T-helper 2 cell treated with Interferon-gamma antibody and Interleukin-4, amounts not matched to agents 100 ng/mL and 5 ng/mL, for 36 hours (primary cell): Measurements from ENCODE around the gene LYZL2. TPM values are rescaled to one million over a fixed set of nuclear protein-coding genes. Genes with fewer than 3 reads are reported as not detected.
"Not testable (repeated sequence)": the region's sequence is repeated elsewhere in the genome, so short reads cannot be mapped to it uniquely, and the experiment has no call there.

ENCODE experiments used
- intact Hi-C: fragments of 100-400 bp; cut with micrococcal nuclease; formaldehyde crosslinking; loops from one replicate; pipeline ENCODE4 v1.15.1; 2023
- total RNA-seq: library from RNA; stranded (reverse); gene quantifications from 2 replicates; pipeline ENCODE4 v1.2.3, GENCODE V29; 2022

The LYZL2 gene
- total RNA-seq = not detected in 2 replicates

DNA sequence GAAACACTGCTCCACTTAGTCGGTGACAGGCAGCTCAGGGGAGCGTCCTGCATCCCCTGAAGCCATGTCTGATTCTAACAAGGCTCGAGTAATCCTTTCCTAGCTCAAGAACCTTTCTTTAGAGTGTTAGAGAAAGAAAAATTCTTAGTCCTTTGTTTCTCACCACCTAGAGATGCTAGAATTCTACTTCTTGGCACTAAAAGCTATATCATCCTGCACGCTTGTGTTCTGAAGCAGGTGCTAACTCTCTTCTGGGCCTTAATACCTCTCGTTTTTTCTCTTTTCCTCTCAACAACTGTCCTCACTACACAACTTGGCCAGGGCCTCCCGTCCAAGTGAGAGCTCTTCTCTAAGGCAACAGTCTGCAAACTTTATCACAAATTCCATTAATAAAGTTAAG, at the start of gene LYZL2:
LYZL2 (minus strand) TSS at position 101 of the 400 bp plus-strand sequence. CDS start 2,838 bp downstream, outside the sequence.
- intact Hi-C loops = no loop called here

DNA sequence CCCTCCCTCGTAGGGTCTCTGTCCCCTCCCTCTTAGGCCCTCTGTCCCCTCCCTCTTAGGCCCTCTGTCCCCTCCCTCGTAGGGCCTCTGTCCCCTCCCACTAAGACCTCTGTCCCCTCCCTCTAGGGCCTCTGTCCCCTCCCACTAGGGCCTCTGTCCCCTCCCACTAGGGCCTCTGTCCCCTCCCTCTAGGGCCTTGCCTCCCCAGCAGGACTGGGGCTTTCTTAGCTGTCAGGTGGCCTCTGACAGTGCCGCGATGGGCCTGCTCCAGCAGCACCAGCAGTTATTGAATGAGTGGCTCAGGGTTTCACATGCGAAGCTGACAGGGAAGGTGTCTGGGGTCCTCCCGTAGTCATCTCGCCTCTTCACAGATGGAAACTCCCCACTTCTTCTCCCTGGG, 48.1 kb upstream of the LYZL2 start:
- intact Hi-C loops = not testable (repeated sequence)

DNA sequence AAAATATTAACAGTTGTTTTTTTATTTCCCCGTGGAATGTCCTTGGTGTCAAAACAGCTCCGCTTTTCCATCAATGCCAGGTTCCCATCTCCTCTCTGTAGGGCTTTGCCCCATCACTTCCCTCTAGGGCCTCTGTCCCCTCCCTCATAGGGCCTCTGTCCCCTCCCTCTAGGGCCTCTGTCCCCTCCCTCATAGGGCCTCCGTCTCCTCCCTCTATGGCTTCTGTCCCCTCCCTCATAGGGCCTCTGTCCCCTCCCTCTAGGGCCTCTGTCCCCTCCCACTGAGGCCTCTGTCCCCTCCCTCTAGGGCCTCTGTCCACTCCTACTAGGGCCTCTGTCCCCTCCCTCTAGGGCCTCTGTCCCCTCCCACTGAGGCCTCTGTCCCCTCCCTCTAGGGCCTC, 47.6 kb upstream of the LYZL2 start:
- intact Hi-C loops = not testable (repeated sequence)

DNA sequence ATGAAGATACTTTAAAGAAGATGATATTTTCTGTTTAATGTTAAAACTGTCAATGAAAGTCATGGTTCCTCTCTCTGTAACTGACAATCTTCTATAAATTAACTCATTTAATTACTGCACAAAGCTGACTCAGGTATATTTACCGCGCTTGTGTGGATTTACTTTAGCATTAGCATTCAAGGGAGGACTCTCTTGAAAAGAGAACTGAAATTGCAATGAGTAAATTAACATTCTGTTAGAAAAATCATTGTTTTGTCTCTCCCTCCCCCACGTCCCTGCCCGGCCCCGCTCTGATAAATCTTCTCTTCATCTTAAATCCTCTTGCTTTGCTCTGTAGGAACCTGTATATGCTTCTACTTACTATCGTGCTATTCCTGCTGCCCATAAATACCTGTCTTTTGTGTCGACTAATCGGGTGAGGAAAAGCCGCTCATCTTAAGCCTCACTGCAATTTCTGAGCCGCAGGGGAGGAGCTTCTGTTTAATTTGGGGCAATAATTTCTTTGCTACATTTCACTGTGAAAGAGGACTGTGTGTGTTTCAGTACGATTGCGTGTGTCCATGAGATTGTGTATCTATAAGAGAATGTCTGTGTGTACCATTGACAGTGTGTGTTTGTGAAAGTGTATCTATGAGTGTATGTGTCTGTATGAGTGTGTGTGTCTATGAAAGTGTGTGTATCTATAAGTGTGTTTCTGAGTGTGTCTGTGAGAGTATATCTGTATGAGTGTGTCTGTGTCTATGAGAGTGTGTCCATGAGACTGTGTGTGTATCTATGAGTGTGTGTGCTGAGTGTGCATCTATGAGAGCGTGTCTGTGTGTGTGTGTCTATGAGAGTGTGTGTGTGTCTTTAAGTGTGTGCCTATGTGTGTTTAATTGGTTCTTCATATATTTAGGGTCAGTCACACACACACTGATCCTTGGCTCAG, 46.5 kb upstream of the LYZL2 start:
- intact Hi-C loops = no loop called here

DNA sequence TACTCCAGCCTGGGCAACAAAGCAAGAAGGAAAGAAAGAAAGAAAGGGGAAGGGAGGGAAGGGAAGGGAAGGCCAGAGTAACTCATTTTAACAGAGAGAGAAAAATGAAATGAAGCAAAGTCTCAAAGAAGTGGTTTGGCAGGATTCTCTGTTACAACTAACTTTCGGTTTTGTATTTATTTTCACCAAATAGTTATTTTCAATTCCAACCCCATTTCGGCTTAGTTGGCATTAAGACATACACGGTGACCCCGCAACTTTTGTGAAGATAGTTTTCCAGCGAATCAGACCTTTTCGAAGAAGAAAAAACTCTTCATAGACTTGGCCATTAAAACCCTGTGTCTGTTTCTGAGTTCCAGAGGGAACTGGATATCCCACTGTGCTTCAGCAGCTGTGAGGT, 45.2 kb upstream of the LYZL2 start:
- intact Hi-C loops = loop anchor here (5.0 kb wide), 1 partner anchor 43 kb away; no protein-coding TSS in a partner anchor

DNA sequence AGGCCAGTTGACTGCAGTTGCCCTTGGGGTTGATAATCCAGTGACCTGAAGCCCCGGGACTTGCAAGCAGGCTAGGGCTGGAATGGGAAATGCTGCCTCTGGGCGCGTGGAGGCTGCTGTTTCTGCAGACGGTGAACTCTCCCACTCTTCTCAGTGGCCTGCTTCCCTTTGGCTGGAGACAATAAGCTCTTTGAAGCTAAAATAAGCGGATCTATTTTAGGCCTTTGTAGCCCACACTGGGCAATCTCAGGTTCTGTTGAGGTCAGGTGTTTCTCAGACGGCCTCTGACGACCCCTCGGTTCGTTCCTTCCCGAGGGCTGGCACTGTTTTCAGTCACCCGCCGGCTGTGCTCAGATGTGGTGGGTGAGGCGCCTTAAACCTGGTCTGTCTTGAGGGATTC, 43.7 kb upstream of the LYZL2 start:
- intact Hi-C loops = loop anchor here (5.0 kb wide), 1 partner anchor 44 kb away; no protein-coding TSS in a partner anchor

DNA sequence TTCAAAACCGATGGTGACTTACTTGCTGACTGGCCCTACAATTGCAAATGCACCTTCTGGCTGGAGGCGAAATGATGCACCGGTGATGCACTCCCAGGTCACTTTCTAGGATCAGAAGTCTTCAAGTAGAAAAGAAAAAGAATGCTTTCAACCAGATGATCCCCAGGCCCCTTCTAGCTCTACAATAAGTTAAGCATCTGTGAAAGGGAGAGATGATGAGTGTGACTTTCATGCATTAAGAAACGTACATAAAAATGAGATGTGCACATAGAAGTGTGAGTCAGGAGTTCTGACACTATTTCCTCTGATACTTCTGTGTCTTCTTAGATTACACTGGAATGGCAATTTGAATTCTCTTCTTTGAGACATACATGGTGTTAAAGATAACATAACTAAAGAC, 42.8 kb upstream of the LYZL2 start:
- intact Hi-C loops = loop anchor here (5.0 kb wide), 1 partner anchor 45 kb away; no protein-coding TSS in a partner anchor

DNA sequence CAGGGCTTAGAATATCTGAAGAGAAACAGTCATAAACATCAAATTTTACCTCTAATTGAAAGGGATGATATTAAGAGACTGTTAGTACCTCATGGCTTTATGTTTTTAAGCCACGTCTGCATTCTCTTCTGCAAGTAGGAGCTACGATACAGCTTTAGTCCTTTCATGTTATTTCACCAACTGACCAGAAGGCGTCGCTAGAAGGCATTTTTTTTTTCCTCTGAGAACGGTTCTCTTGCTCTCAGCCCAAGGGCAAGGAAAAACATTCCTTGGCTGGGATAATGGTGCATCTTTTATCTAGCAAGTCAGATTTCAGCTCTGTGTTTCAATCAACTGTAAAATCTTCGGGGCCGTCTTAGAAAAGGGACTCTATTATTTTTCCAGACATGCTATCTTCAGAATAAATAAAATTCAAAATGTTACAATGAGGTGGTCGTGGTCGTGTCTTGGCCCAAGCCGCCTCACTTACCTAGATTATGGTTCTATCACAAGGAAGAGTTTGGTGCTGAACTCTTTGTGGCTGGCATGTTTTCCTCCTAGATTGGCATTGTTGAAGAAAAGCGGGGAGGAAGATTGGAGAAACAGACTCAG, 41.6 kb upstream of the LYZL2 start:
- intact Hi-C loops = loop anchor here (5.0 kb wide), 1 partner anchor 46 kb away; no protein-coding TSS in a partner anchor

DNA sequence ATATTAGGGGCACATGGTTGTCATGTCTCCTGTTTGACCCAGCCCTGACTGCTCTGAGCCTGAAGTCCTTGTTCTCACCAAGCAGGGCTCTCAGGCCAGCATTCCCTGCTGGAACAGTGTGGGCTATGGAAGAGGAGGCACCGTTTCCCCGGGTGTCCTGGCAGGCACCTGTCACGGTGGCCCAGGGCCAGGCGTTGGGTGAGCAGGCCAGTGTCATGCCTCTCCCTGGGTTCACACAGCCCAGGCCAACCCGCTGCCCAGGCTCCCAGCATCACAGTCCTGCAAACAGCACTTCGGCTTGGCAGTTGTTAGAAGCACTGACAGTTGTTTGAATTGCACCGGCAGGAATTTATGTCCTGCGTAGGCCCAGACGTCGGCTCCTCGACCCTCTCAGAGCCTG, 38.4 kb upstream of the LYZL2 start:
- intact Hi-C loops = not testable (repeated sequence)

DNA sequence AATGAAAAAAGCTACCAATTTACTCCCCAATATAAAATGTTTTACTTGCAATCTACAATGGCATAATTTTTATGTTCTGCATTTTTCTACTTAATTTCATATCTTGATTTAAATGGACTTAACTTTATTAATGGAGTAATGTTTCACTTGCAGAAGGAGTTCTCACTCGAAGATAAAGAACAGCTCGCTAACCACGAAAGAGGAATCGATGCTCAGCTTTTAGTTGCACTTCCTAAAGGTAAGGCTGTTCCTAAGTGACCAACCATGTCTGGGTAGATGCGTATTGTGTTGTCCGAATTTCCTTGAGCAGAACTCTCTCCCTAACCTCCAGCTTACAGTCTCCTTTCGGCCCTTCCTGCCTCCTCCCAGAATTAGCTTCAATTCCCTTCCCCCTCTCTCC, 33.9 kb upstream of the LYZL2 start:
- intact Hi-C loops = not testable (repeated sequence)

DNA sequence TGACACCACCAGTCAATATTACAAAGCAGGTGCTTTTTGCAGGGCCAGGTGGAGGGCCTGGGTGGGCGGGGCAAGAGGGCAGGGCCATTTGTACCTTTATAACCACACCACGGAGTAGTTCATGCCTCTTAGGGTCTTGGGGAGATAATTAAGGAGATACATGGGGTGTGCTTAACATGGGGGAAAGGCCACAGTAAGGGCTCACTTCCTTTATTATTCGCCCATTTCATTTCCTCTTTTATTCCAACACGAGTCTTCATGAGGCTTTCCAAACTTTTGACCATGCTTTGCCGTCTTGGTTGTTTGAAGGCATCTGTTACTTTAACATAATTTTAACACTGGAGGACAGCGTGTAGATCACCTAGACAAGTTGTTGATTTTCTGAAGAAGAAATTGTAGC, 33.3 kb upstream of the LYZL2 start:
- intact Hi-C loops = no loop called here

DNA sequence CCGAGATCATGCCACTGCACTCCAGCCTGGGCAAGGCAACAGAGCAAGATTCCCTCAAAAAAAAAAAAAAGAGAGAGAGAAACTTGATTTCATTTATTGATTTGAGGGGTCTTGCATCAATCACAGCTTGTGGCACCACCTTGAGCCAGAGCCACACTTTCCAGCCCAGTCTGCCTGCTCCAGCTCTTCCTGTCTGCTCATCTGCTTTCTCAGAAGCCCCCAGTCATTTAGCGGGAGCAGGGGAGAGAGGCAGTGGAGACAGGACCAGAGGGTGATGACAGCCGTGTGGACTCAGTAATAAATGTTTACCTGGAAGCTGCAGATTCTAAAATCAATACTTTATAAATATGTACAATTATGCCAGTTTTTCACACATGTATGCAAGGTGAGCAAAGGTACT, 30.8 kb upstream of the LYZL2 start:
- intact Hi-C loops = not testable (repeated sequence)

DNA sequence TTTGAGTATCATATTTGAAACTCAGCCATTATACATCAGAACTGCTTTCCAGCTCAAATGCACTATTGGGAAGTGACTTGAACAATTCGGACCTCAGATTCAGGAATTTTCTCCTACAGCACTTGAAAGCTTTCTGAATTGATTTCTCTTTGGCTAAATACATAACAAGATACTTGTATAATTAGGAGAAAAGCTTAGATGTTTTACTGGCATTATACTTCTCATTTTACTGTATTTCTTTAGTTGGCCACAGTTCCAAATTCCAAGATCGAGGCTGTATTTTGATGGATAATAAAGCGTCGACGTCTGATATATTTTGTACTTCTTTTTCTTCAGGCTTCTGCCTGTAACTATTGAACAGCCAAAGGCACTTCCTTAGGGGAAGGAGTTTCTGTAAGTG, 26.7 kb upstream of the LYZL2 start:
- intact Hi-C loops = no loop called here

DNA sequence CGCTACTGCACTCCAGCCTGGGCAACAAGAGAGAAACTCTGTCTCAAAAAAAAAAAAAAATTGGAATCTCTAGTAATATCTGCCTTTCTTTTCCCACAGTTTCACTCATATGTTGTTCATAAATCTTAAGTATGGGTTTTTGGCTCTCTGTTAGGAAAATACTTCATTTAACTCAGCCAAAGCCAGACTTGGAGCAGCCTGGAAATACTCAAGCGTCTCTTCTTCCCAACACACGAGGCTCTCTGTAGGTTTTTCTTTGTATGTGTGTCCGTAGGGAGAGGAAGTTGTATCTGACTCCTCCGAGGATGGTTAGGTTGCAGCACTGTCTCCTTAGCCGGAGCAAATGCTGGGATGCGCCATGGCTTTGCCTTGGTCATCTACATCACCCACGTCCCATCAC, 25.4 kb upstream of the LYZL2 start:
- intact Hi-C loops = not testable (repeated sequence)

DNA sequence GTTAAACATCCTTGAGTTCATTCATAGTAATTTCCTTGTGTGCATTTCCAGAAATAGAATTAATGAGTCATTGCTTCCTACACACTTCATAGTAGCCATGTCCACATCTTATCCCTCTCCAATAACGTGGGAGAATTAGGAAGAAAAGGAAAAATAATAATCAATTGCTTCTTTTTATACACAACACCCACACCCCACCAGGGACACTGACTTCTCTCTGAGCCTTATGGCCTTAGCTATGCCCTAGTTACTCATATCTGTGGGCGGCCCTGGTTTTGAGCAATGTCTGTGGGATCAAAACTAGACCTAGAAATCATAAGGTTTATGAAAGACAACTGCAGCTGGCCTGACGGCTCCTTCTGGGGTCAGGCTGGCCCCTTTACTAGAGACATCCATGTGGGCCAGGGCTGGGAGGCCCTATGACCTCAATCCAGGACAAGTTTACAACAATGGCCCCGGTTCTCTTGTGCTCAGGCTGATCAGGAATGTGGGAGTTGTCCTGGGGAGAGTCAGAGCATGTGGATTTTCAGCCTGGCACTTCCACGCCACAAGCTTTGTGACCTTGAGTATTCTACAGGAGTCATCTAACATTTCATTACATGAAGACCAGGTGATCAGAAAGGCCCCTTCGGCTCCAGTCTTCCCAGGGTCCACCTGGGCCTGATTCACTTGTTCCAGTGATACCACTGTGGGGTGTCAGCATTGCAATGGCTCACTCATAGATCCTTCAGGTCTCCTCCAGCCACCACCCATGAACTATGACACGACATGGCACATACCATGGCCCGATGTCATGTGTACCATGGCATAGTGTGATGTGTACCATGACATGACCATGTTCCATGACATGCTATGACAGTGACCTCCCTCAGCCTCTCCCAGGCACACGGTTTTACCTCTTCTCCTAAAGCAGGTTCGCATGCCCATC, 22.2 kb upstream of the LYZL2 start:
- intact Hi-C loops = not testable (repeated sequence)

DNA sequence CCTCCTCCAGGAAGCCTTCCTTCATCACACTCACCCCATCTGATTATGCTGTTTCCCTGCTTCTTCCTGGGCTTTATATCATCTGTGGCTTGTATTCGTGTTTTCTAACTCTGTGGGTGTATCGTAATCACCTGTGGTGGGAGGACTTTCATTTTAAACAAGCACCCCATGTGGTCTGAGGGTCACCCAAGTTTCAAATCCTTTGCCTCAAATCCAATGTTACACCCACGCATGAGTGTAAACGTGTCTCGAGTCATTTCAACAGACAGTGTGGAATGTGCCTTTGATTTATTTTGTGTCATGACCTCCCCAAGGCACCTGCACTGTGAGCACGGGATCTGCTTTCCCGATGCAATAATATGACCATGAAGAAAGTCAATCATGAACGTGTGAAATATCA, 17.5 kb upstream of the LYZL2 start:
- intact Hi-C loops = no loop called here

DNA sequence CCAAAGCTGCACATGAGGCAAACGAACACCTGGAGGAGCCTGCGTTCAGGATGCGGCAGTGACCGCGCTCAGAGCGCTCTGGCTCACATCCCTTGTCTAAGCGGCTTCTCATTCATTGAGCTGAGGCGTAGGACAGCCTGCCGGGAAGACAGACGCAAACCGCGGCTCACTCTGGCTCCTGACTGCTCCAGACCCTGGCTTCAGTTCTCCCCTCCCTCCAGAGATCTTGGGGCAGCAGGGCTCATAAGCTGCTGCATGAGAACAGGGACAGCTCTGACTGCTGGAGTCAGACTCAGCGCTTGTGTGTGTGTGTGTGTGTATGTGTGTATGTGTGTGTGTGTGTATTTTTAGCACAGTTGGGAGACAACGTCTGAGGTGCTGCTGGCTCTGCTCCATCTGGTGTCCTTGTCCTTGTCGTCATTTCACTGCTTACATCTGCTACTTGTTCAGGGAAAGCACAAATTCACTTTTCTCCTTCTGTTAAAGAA, 15.8 kb upstream of the LYZL2 start:
- intact Hi-C loops = no loop called here

DNA sequence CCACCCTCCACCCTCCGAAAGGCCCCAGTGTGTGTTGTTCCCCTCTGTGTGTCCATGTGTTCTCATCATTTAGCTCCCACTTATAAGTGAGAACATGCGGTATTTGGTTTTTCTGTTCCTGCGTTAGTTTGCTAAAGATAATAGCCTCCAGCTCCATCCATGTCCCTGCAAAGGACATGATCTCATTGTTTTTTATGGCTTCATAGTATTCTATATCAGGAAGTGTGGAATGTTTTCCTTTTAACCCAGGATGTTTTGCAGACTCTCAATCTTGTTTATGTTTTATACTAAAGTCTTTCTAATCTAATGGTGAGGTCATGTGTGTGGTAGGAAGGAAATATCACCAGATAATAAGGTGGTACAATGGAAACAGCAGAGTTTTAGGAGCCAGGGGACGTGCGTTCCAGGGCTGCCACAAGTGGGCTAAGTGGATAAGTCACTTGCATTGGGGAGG, 14.9 kb upstream of the LYZL2 start:
- intact Hi-C loops = not testable (repeated sequence)

DNA sequence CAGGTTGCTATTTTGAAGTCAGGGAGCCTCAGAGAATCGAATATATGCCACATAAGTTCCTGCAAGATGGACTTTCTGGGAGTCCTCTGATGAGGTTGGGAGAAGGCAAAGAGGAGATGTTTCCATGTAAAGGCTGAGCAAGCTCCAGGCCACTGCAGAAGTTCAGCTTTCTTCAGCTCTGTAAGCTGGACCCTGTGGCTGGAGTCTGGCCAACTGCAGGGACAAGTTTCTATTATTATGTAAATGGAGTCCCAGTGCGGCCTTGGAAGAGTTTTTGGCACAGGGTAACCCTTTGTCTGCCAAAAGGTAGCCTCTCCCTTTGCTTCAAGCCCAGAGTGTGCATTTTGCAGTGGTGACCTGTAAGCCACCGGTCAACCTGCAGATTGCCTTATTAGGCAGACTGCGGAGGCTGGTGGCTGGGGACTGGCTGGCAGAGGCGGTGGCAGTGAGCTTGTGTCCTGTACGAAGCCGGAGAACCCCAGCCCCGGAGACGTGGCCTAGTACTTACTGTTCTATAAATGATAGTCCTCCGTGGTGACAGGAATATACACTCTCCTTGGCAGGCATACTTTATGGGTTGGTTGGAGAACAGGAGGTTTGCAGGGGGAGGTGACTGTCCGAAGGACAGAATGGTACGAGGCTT, 14.1 kb upstream of the LYZL2 start:
- intact Hi-C loops = not testable (repeated sequence)

DNA sequence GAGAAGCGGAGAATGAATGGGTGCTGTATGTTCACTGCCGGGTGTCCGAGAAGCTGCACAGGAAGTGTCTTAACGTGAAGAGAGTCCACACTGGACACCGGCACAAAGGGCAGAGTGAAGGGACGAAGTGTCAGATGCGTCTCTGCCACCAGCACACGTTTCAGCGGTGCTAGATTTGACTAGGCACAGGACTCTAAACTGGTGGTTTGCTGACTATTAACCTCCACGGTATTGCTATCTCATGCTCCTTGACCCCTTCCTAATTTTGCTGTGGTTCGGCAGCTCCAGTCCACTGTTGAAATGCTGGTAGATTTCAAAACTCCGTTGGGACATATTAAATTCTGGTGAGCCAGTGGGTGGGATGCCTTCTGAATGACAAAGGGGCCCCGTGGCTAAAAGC, 13.3 kb upstream of the LYZL2 start:
- intact Hi-C loops = not testable (repeated sequence)
